Cardiac muscle cell (in vitro differentiated cells and primary cell): ENCODE data around the gene CHD6. TPM values are rescaled to one million over a fixed set of nuclear protein-coding genes. Genes with fewer than 3 reads are reported as not detected.
A peak's percentile ranks its signal among the peaks of the same experiment; 100 is the strongest.

Source experiments
- DNase-seq, 2 donors: peaks; one replicate each; pipeline versions ENCODE4 v3.0.0 to v3.0.0-alpha.2; 2010 to 2017; ENCODE audit warnings: low read depth in 1 of 2, low spot score in 1 of 2
- H3K27ac ChIP-seq: fragments of 200-600 bp; sonication (generic); 2 replicates; pipeline ENCODE4 v1.5.1; 2016
- H3K27me3 ChIP-seq: fragments of 200-600 bp; sonication (generic); 2 replicates; pipeline ENCODE4 v1.6.0; 2016; ENCODE audit warnings: control low read depth
- H3K36me3 ChIP-seq: fragments of 200-600 bp; sonication (generic); 2 replicates; pipeline ENCODE4 v1.5.1; 2016; ENCODE audit warnings: control low read depth
- H3K4me1 ChIP-seq: fragments of 200-600 bp; sonication (generic); 2 replicates; pipeline ENCODE4 v1.8.1; 2017; ENCODE audit warnings: low read depth, mild to moderate bottlenecking, mixed run types
- H3K4me3 ChIP-seq: fragments of 200-600 bp; sonication (generic); 2 replicates; pipeline ENCODE4 v1.5.1; 2016; ENCODE audit warnings: mild to moderate bottlenecking
- H3K9me3 ChIP-seq: fragments of 200-600 bp; sonication (generic); 2 replicates; pipeline ENCODE4 v1.5.1; 2017; ENCODE audit warnings: low read depth, mild to moderate bottlenecking, control low read depth
- CTCF ChIP-seq: IDR thresholded peaks from 2 replicates; pipeline ENCODE4 v1.5.1; 2012; ENCODE audit warnings: low read depth, mild to moderate bottlenecking, low read length
- polyA plus RNA-seq: library from polyadenylated mRNA; unstranded; fragments of >200 nt; fragmentation: Nextera tagmentation; extraction: Ambion mirVana; gene quantifications from 2 replicates; pipeline ENCODE4 v1.2.1, GENCODE V29; 2016
- total RNA-seq: library from RNA; depleted of rRNA; stranded (reverse); fragments of >200 nt; gene quantifications from 2 replicates; pipeline ENCODE4 v1.2.3, GENCODE V29; 2016

The CHD6 gene
- total and polyA plus RNA-seq, 2 experiments from 2014 or later = 56.3 to 61.9 TPM

- no peak for DNase-seq
- H3K27me3 ChIP-seq = peaks cover 39% of the 10 kb centered on the region
Observed at GRCh38 chr20:41367956-41368355, 250.2 kb downstream of the CHD6 start.

GRCh38 chr20:41367393-41367695 is 250.8 kb downstream of the CHD6 start:
- Histone ChIP-seq H3K36me3 (no peaks in the 10 kb centered on the region), H3K4me1 (no peaks in the 10 kb centered on the region), H3K9me3 (no peaks in the 10 kb centered on the region), H3K27ac (no peak overlapping the region), H3K27me3 (peaks cover 39% of the 10 kb centered on the region), H3K4me3 (peak overlapping the region; percentile 38)
- no peak for TF ChIP-seq CTCF
- no peak for DNase-seq

More at GRCh38 chr20:41367956-41368355, 250.2 kb downstream of the CHD6 start:
- Histone ChIP-seq H3K4me1 (no peaks in the 10 kb centered on the region), H3K27ac (no peak overlapping the region), H3K36me3 (no peaks in the 10 kb centered on the region), H3K9me3 (no peaks in the 10 kb centered on the region), H3K4me3 (no peak overlapping the region)
- TF ChIP-seq CTCF = no peak

GRCh38 chr20:41366546-41367392 is 251.4 kb downstream of the CHD6 start, which contains the start of gene EMILIN3:
Gene EMILIN3 (minus strand): TSS chr20:41366818. CDS start chr20:41366634, 184 bp downstream.
- TF ChIP-seq CTCF = no peak
- H3K9me3 ChIP-seq = no peaks in the 10 kb centered on the region
- peak in 1 of 2 donors; percentile 80 for DNase-seq
- no peaks in the 10 kb centered on the region for H3K36me3 ChIP-seq
- H3K27me3 ChIP-seq = peaks cover 39% of the 10 kb centered on the region
- no peak within 1 kb of the TSS for H3K27ac ChIP-seq
- no peaks in the 10 kb centered on the region for H3K4me1 ChIP-seq
- H3K4me3 ChIP-seq = peak within 1 kb of the TSS; percentile 38

- H3K4me1 ChIP-seq = no peaks in the 10 kb centered on the region
- peaks cover 39% of the 10 kb centered on the region for H3K27me3 ChIP-seq
- H3K36me3 ChIP-seq = no peaks in the 10 kb centered on the region
- peak overlapping the region; percentile 13 for H3K4me3 ChIP-seq
- no peak for TF ChIP-seq CTCF
- H3K9me3 ChIP-seq = no peaks in the 10 kb centered on the region
- peak; percentile 9 to 44 for DNase-seq
- H3K27ac ChIP-seq = no peak overlapping the region
Observed at GRCh38 chr20:41365777-41366545, 252.2 kb downstream of the CHD6 start.

GRCh38 chr20:41364967-41365765 is 253.0 kb downstream of the CHD6 start:
- Histone ChIP-seq H3K9me3 (no peaks in the 10 kb centered on the region), H3K36me3 (no peaks in the 10 kb centered on the region), H3K4me1 (no peaks in the 10 kb centered on the region), H3K27ac (no peak overlapping the region), H3K4me3 (no peak overlapping the region), H3K27me3 (peaks cover 39% of the 10 kb centered on the region)
- no peak for DNase-seq
- TF ChIP-seq CTCF = no peak
